Measurements from ENCODE around the gene BCHE. TPM values are rescaled to one million over a fixed set of nuclear protein-coding genes. Genes with fewer than 3 reads are reported as not detected.

BCHE gene
- total RNA-seq, 1 experiment from 2014 or later, result 22.4 TPM

GRCh38 chr3:165874663-165875489 lies 37.7 kb upstream of the BCHE start:
- POLR2A ChIA-PET (ENCODE audit: low non-redundant PET), result no interaction called here
- BruUV-seq (replicated peaks), result no TSS peak
- Histone ChIP-seq H3K27me3 (replicated peaks; ENCODE audit: insufficient read depth, low read depth, low read length, poor library complexity) (no peaks in the 10 kb centered on the region), H3K36me3 (ENCODE audit: insufficient read depth, low read length, poor library complexity, severe bottlenecking) (no peaks in the 10 kb centered on the region), H3K27ac (ENCODE audit: low read depth, low read length, poor library complexity, severe bottlenecking) (no peak overlapping the region), H3K4me3 (ENCODE audit: low read depth, low read length, poor library complexity, severe bottlenecking) (no peak overlapping the region), H3K4me1 (ENCODE audit: insufficient read depth, low read length, poor library complexity, severe bottlenecking) (no peaks in the 10 kb centered on the region), H3K9me3 (ENCODE audit: low read depth, low read length, poor library complexity, severe bottlenecking) (no peaks in the 10 kb centered on the region)
- intact Hi-C loops (cut with micrococcal nuclease; ENCODE audit: unreplicated experiment), result no loop called here
- no peak for DNase-seq (ENCODE audit: low spot score)
- TF ChIP-seq EZH2 (IDR thresholded peaks at IDR 0.05; ENCODE audit: borderline replicate concordance, low read depth, low read length, poor library complexity, severe bottlenecking) (no peak), CTCF (conservative IDR thresholded peaks at IDR 0.05; ENCODE audit: low read depth, low read length) (no peak)
- CTCF ChIA-PET, result no interaction called here

- DNase-seq (ENCODE audit: low spot score), result no peak
- CTCF ChIA-PET, result no interaction called here
- Histone ChIP-seq H3K27me3 (replicated peaks; ENCODE audit: insufficient read depth, low read depth, low read length, poor library complexity) (no peaks in the 10 kb centered on the region), H3K4me1 (ENCODE audit: insufficient read depth, low read length, poor library complexity, severe bottlenecking) (no peaks in the 10 kb centered on the region), H3K36me3 (ENCODE audit: insufficient read depth, low read length, poor library complexity, severe bottlenecking) (no peaks in the 10 kb centered on the region), H3K9me3 (ENCODE audit: low read depth, low read length, poor library complexity, severe bottlenecking) (no peaks in the 10 kb centered on the region), H3K4me3 (ENCODE audit: low read depth, low read length, poor library complexity, severe bottlenecking) (no peak overlapping the region), H3K27ac (ENCODE audit: low read depth, low read length, poor library complexity, severe bottlenecking) (no peak overlapping the region)
- TF ChIP-seq CTCF (conservative IDR thresholded peaks at IDR 0.05; ENCODE audit: low read depth, low read length) (no peak), EZH2 (IDR thresholded peaks at IDR 0.05; ENCODE audit: borderline replicate concordance, low read depth, low read length, poor library complexity, severe bottlenecking) (no peak)
- POLR2A ChIA-PET (ENCODE audit: low non-redundant PET), result no interaction called here
- intact Hi-C loops (cut with micrococcal nuclease; ENCODE audit: unreplicated experiment), result no loop called here
- no TSS peak for BruUV-seq (replicated peaks)
Observed at GRCh38 chr3:165868088-165868487, 30.9 kb upstream of the BCHE start.

DNA sequence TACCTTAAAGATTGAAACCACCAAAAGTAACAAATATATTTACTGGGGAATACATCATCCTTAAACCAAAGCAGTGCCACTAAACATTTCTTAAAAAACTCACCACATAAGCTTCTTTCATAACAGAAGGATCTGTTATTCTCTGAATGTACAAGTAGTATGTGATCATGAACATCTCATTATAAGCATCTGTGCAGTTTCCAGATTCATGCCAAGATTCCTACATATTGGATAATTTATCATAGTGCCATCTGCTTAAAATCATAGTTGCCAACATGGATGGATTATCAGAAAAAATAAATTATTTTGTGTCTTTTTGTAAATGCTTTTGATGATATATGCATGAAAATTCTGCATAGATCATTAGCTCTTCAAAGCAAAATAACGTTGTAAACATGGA lies 21.8 kb upstream of the BCHE start:
- CTCF ChIA-PET, result no interaction called here
- TF ChIP-seq CTCF (conservative IDR thresholded peaks at IDR 0.05; ENCODE audit: low read depth, low read length) (no peak), EZH2 (IDR thresholded peaks at IDR 0.05; ENCODE audit: borderline replicate concordance, low read depth, low read length, poor library complexity, severe bottlenecking) (no peak)

More for the DNA sequence above, 21.8 kb upstream of the BCHE start:
- Histone ChIP-seq H3K36me3 (ENCODE audit: insufficient read depth, low read length, poor library complexity, severe bottlenecking) (no peaks in the 10 kb centered on the region), H3K9me3 (ENCODE audit: low read depth, low read length, poor library complexity, severe bottlenecking) (no peaks in the 10 kb centered on the region), H3K4me1 (ENCODE audit: insufficient read depth, low read length, poor library complexity, severe bottlenecking) (no peaks in the 10 kb centered on the region), H3K4me3 (ENCODE audit: low read depth, low read length, poor library complexity, severe bottlenecking) (no peak overlapping the region), H3K27ac (ENCODE audit: low read depth, low read length, poor library complexity, severe bottlenecking) (no peak overlapping the region), H3K27me3 (replicated peaks; ENCODE audit: insufficient read depth, low read depth, low read length, poor library complexity) (no peaks in the 10 kb centered on the region)
- no peak for DNase-seq (ENCODE audit: low spot score)
- intact Hi-C loops (cut with micrococcal nuclease; ENCODE audit: unreplicated experiment), result loop anchor here (5.0 to 10.0 kb wide), 2 partner anchors 604 to 1173 kb away; no protein-coding TSS in a partner anchor
- no TSS peak for BruUV-seq (replicated peaks)
- POLR2A ChIA-PET (ENCODE audit: low non-redundant PET), result no interaction called here
